Inflammatory macrophage treated with lipopolysaccharide for 4 hours (primary cell): ENCODE data around the gene FGF2.
"Not testable (repeated sequence)": the region's sequence is repeated elsewhere in the genome, so short reads cannot be mapped to it uniquely, and the experiment has no call there.

Source experiments
- DNase-seq: peaks from one replicate; pipeline ENCODE4 v3.0.0-alpha.2; 2020

Gene FGF2

GRCh38 chr4:122945136-122945535 is 118.5 kb downstream of the FGF2 start:
- not testable (repeated sequence) for DNase-seq

- no peak for DNase-seq
These were observed 119.5 kb downstream of the FGF2 start for GRCh38 chr4:122946142-122946541.
